MM.1S (cell line): ENCODE data around the gene ANKRD13A.

Experiments used
- EZH2 ChIP-seq: fragments of 300-600 bp; sonication (generic); optimal IDR thresholded peaks from 2 replicates; pipeline ENCODE3; 2017; ENCODE audit warnings: low read depth, mild to moderate bottlenecking, antibody characterized with exemption, low read length, mixed read lengths
- TF ChIP-seq, protein P1 (sequence below): fragments of 300-600 bp; sonication (generic); IDR thresholded peaks from 2 replicates; pipeline ENCODE4 v1.5.1; 2016; ENCODE audit warnings: antibody characterized with exemption, low read length, mixed read lengths

DNA sequence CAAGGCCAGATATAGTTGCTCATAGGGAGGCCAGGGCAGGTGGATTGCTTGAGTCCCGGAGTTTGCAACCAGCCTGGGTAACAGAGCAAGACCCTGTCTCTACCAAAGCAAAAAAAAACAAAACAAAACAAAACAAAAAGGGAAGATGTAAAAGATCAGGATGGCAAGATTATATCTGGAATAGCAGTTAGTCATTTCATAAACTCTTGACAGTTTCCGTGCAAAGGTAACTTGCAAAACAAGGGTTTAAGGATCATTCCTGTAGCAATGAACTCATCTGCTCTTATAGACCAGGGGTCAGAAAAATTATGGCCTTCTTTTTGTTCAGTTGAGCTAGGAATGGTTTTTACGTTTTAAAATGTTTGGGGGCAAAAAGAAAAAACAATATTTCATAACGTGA is 32.7 kb upstream of the ANKRD13A start:
- TF ChIP-seq, protein P1, sequence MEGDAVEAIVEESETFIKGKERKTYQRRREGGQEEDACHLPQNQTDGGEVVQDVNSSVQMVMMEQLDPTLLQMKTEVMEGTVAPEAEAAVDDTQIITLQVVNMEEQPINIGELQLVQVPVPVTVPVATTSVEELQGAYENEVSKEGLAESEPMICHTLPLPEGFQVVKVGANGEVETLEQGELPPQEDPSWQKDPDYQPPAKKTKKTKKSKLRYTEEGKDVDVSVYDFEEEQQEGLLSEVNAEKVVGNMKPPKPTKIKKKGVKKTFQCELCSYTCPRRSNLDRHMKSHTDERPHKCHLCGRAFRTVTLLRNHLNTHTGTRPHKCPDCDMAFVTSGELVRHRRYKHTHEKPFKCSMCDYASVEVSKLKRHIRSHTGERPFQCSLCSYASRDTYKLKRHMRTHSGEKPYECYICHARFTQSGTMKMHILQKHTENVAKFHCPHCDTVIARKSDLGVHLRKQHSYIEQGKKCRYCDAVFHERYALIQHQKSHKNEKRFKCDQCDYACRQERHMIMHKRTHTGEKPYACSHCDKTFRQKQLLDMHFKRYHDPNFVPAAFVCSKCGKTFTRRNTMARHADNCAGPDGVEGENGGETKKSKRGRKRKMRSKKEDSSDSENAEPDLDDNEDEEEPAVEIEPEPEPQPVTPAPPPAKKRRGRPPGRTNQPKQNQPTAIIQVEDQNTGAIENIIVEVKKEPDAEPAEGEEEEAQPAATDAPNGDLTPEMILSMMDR = no peak
- TF ChIP-seq EZH2 = no peak
